NCI-H2107 treated with DMSO at 0.1 percent for 48 hours (cell line): ENCODE results near the gene LONRF2.
"Not testable (repeated sequence)": the region's sequence is repeated elsewhere in the genome, so short reads cannot be mapped to it uniquely, and the experiment has no call there.

Source experiments
- DNase-seq: peaks from one replicate; lab custom pipeline; 2025; ENCODE audit not compliant: unreplicated experiment; lab: John Stamatoyannopoulos, UW

Gene LONRF2

DNA sequence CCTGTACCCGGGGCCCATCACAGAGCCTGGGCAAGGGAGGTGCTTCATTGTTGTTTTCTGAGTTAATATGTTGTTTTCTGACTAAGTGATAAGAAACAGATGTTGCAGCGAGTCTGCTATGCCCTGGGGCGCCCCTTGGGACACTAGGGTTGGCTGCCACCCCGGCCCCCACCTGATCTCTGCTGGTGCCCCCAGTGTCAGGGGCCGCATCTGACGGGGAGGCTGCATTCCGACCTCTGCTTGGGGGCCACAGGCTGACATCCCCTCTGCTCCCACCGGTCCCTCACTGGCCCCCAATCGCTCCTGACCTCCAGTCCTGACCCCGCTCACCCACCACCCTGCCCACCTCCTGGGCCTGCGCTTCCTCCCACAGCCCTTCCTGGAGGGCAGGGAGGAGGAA is 65.9 kb downstream of the LONRF2 start:
- no peak for DNase-seq

- no peak for DNase-seq
Observed at GRCh38 chr2:100254646-100255210, 67.6 kb downstream of the LONRF2 start.

- no peak for DNase-seq
Observed at GRCh38 chr2:100253786-100254185, 68.5 kb downstream of the LONRF2 start.

GRCh38 chr2:100252811-100253698 is 69.2 kb downstream of the LONRF2 start:
- no peak for DNase-seq

DNA sequence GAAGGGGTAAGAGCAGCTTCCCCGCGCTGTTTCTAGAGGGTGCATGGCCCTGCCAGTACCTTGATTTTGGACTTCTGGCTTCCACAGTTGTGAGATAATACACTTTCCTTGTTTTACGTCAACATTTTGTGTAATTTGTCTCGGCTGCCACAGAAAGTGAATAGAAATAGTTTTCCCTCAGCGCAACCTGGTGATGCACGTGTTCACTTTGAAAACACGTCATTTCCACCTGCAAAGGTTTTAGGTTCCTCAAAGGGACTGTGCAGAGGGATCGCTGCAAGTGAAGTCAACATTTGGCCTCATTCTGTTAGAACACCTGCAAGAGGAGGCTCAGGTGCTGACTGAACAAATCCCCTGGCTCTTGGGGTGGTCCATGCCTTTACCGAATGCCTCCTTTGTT is 71.7 kb downstream of the LONRF2 start:
- no peak for DNase-seq

DNA sequence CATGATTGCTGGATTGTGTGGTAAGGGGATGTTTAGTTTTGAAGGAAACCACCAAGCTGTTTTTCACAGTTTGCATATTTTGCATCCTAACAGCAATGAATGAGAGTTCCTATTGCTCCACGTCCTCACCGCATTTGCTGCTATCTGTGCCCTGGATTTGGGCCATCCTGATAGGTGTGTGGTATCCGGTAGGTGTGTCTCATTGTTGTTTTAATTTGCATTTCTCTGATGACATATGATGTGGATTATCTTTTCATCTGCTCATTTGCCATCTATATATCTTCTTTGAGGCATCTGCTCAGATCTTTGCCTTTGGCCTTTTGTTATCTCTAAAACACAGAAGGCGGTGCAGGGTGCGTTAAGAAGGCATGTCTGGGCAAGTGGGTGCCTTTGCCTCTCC is 73.3 kb downstream of the LONRF2 start:
- no peak for DNase-seq

GRCh38 chr2:100248556-100248955 is 73.7 kb downstream of the LONRF2 start:
- not testable (repeated sequence) for DNase-seq

GRCh38 chr2:100248044-100248330 is 74.3 kb downstream of the LONRF2 start:
- no peak for DNase-seq

DNA sequence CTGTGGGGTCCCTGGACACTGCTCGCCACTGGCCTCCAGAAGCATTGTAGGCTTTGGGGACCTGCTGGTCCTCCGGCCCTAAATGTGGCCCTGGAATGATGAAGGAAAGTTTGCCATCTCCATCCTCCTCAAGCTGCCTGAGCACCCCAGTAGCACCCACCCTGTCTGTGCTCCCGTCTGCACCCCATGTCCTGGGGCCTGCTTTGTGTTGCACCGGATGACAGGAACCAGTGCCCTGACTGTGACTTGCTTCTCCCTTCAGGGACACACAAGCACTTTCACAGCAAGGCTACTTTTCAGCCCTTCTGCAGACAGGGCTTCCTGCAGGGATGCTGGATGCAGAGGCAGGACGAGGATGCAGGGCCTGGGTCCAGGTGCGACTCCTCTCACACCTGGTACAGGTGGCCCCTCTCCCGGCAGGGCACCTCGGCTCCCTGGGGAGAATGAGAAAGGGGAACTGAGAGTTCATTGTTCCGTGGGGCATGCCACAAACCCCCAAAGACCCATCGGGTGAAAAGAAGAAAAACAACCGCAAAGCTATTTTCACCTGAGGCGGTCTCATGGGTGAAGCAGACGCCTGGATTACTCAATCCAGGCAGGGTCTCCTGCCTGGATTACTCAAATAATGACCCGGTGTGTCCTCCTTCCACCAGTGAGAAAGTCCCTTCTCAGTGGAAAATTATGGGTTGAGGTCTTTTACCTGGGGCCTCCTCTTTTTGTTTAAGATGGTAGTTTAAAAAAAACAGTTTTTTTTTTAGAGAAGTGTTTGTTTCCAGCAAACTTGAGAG is 74.9 kb downstream of the LONRF2 start:
- peak; percentile 88 for DNase-seq

- peak; percentile 65 for DNase-seq
Observed at GRCh38 chr2:100246163-100247145, 75.8 kb downstream of the LONRF2 start.

- no peak for DNase-seq
Observed at GRCh38 chr2:100245681-100246080, 76.6 kb downstream of the LONRF2 start.

- no peak for DNase-seq
Observed at GRCh38 chr2:100244881-100245605, 77.3 kb downstream of the LONRF2 start.

GRCh38 chr2:100243631-100244030 is 78.7 kb downstream of the LONRF2 start:
- no peak for DNase-seq

GRCh38 chr2:100242891-100243619 is 79.2 kb downstream of the LONRF2 start:
- peak; percentile 23 for DNase-seq

GRCh38 chr2:100242476-100242875 is 79.8 kb downstream of the LONRF2 start:
- no peak for DNase-seq

- no peak for DNase-seq
Observed at GRCh38 chr2:100241236-100241635, 81.1 kb downstream of the LONRF2 start.

DNA sequence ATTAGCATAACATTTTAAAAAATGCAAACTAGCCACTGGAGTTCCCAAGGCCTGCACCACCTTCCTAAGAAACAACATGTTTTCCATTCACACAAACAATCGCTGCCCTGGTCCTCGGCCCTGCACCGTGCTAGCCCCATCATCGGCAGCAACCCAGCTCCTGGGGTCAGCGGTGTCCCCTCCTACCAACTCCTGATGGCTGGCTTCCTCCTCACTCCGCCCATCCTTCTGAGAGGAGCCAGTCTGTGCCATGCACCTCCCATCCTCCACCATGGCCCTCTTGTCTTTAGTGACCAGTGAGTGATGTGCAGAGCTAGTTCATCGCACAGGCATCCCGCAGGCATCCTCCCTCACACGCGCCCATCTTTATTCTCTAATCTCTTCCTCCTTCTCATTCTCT is 81.9 kb downstream of the LONRF2 start:
- no peak for DNase-seq

GRCh38 chr2:100239486-100240210 is 82.7 kb downstream of the LONRF2 start:
- DNase-seq, result no peak

GRCh38 chr2:100238471-100238870 is 83.8 kb downstream of the LONRF2 start:
- DNase-seq, result no peak
